Measurements from ENCODE around the gene SPTLC3.

DNA sequence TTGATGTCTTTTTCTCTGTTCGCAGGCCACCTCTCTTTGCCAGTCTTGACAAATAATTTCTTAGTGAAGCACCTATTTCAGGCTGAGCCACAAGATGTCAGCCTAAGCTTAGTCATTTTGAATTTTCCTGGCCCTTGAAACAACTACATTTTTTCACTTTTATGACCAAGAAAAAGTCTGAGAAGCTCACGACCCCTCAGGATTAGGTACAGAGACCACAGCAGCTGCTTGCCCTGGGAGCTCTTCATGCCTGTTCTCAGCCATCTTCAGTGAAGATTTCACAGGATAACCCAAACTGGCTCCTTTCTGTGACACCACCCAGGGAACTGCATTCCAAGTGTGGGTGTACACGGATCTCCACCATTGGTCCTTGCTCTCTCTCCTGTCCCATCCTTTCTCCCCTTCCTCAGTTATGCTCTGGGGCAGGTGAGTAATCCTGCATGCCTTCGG, 38.4 kb upstream of the SPTLC3 start:
- TF ChIP-seq POLR2A (IDR thresholded peaks at IDR 0.05; ENCODE audit: low read depth, low read length) (no peak), PAX5 (IDR thresholded peaks at IDR 0.05; ENCODE audit: insufficient read depth, low read length, severe bottlenecking) (no peak), TAF1 (IDR thresholded peaks at IDR 0.05; ENCODE audit: low read depth, low read length) (no peak), POLR2AphosphoS5 (IDR thresholded peaks at IDR 0.05; ENCODE audit: low read depth, low read length) (no peak), POU2F2 (IDR thresholded peaks at IDR 0.05; ENCODE audit: low read depth, low read length) (no peak), SPI1 (IDR thresholded peaks at IDR 0.05; ENCODE audit: low read depth, low read length) (no peak)
